Aorta (tissue), 5 donors: ENCODE data around the gene FBP1. TPM values are rescaled to one million over a fixed set of nuclear protein-coding genes. Genes with fewer than 3 reads are reported as not detected.
A peak's percentile ranks its signal among the peaks of the same experiment; 100 is the strongest.

Source experiments
- ATAC-seq: fragments of 200-7000 bp; cut with Tn5 transposase; one replicate; pipeline ENCODE4 v1.9.1; 2022; ENCODE audit warnings: moderate library complexity; ENCODE audit not compliant: low FRiP score
- DNase-seq, 2 donors: peaks; one replicate each; pipeline ENCODE4 v3.0.0-alpha.2; 2020
- H3K27ac ChIP-seq, 2 donors: one replicate each; pipeline ENCODE4 v1.5.1; 2013; ENCODE audit warnings: low read length in 2 of 2, mild to moderate bottlenecking in 2 of 2, moderate library complexity in 2 of 2, control low read depth in 1 of 2, inconsistent platforms in 1 of 2, low read depth in 1 of 2
- H3K27me3 ChIP-seq, 2 donors: one replicate each; pipeline ENCODE4 v1.6.1; 2013; ENCODE audit warnings: control low read depth in 1 of 2, low read length in 1 of 2, mild to moderate bottlenecking in 1 of 2, moderate library complexity in 1 of 2; ENCODE audit not compliant: insufficient read depth in 2 of 2, control insufficient read depth in 1 of 2
- H3K36me3 ChIP-seq, 2 donors: one replicate each; pipeline ENCODE4 v1.6.1; 2013; ENCODE audit warnings: control low read depth in 1 of 2, low read length in 1 of 2, mild to moderate bottlenecking in 1 of 2; ENCODE audit not compliant: insufficient read depth in 2 of 2, control insufficient read depth in 1 of 2
- H3K4me1 ChIP-seq, 2 donors: one replicate each; pipeline ENCODE4 v1.6.1; 2013; ENCODE audit warnings: low read length in 2 of 2, control low read depth in 1 of 2, mild to moderate bottlenecking in 1 of 2, moderate library complexity in 1 of 2; ENCODE audit not compliant: insufficient read depth in 2 of 2, control insufficient read depth in 1 of 2
- H3K4me3 ChIP-seq, 2 donors: one replicate each; pipeline ENCODE4 v1.5.1; 2013; ENCODE audit warnings: low read length in 2 of 2, control low read depth in 1 of 2, mild to moderate bottlenecking in 1 of 2
- H3K9me3 ChIP-seq: one replicate; pipeline ENCODE4 v1.6.1; 2013; ENCODE audit warnings: mild to moderate bottlenecking, low read length; ENCODE audit not compliant: control insufficient read depth
- WGBS, 2 donors: extraction: QIAGEN DNeasy Blood & Tissue Kit; methylation state at CpG; one replicate each; pipeline ENCODE4 v1.1.7; 2013; 5-methylcytosine and 5-hydroxymethylcytosine counted together
- intact Hi-C, 2 donors: fragments of 100-400 bp; cut with DNase I; formaldehyde crosslinking; loops; one replicate each; pipeline versions ENCODE4 v1.14.2 to v1.15.0; 2022
- polyA plus RNA-seq, 2 donors: library from polyadenylated mRNA; stranded (reverse); fragments of 200-250 nt; gene quantifications; one replicate each; pipeline ENCODE4 v1.2.3, GENCODE V29; 2013
- total RNA-seq, 2 donors: library from RNA; stranded (reverse); fragmentation: NEBNext Ultra II Directional; extraction: Animal tissue kit (Norgen Biotek cat#: 25700); gene quantifications; one replicate each; pipeline ENCODE4 v1.2.1, GENCODE V29; 2021
- donor health status: healthy with polysubstance abuse.
- donor health status: Bipolar disorder and iron deficiency.
- donor health status: DM: no; HTN: no; CAD: no.
- donor health status: DM: no; HTN: no; CAD: no.
- donor health status: DM: yes; HTN: yes; CAD: no.

Gene FBP1
- total and polyA plus RNA-seq, 4 donors: 2.0 to 87.4 (median 5.7) TPM

DNA sequence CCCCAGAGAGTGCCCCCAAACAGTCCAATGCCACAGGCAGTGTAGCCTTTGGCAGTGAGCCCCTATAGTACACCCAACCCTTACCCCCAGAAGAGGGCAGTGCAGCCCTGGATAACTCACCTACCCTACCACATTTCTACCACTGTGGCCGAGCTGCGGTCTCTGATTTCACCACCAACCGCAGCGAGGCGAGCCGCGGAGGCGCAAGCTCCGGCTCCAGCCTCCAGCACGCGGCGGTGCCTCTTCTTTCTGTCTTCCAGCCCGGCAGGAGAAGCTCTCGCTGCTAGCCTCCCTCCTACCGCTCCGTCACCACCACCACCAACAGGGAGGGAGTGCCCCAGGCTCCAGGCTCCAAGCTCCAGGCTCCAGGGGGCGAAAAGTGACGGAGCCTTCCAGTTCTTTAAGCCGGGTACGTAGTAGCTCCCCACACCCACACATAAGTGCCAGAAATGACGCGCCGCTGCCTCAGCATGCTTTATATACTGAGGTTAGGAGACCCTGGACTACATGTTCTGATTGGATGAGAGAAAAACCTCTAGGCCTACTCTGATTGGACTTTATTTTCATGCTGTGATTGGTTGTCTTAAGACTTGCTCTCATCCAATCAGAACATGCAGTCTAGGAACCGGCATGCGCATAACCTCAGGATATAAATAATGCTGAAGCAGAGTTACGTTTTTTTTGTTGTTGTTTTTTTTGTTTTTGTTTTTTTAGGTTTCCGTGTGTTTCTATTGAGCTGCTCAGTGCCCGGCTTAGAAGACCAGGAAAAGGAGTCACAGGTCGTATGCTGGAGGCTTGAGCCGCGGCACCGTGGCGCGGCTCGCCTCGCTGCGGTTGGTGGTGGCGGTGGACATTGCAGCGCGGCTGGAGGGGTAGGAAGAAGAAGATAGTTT is 84.6 kb downstream of the FBP1 start, which contains the start of gene PCAT7:
TSS of gene PCAT7 (plus strand) at position 645 of the 893 bp plus-strand sequence.
- WGBS, 2 donors: 79% methylated on average over 40 of the region's 40 CpGs
- Histone ChIP-seq H3K36me3 (no peaks in the 10 kb centered on the region), H3K4me3 (no peak within 1 kb of the TSS), H3K4me1 (no peaks in the 10 kb centered on the region), H3K9me3 (no peaks in the 10 kb centered on the region), H3K27ac (no peak within 1 kb of the TSS), H3K27me3 (no peaks in the 10 kb centered on the region)
- ATAC-seq (peak; percentile 66), DNase-seq (peak in 1 of 2 donors; percentile 64)
- intact Hi-C loops: no loop called here

GRCh38 chr9:94554078-94554438 is 85.3 kb downstream of the FBP1 start:
- intact Hi-C loops: no loop called here
- H3K4me3 ChIP-seq: no peak overlapping the region
- H3K27ac ChIP-seq: no peak overlapping the region
- ATAC-seq (no peak), DNase-seq (no peak)
- H3K36me3 ChIP-seq: no peaks in the 10 kb centered on the region
- no peaks in the 10 kb centered on the region for H3K4me1 ChIP-seq
- no peaks in the 10 kb centered on the region for H3K27me3 ChIP-seq
- H3K9me3 ChIP-seq: no peaks in the 10 kb centered on the region
- WGBS, 2 donors: 86 to 88% methylated on average over 14 to 16 of the region's 16 CpGs

Other genes with a start within 250 kb of the FBP1 start
- gene PCAT7, start 84.4 kb downstream of the FBP1 start, total RNA-seq: under 1 TPM; 0.18 to 0.29 TPM
- gene PCAT7, start 84.4 kb downstream of the FBP1 start, polyA plus RNA-seq: under 1 TPM in 1 of 2 donors, not detected in 1; 0.28 TPM
- gene FBP2, start 45.7 kb downstream of the FBP1 start, total RNA-seq: not detected
- gene FBP2, start 45.7 kb downstream of the FBP1 start, polyA plus RNA-seq: under 1 TPM in 1 of 2 donors, not detected in 1; 0.49 TPM
- 100 to 1,000 TPM; 270 to 299 TPM for gene AOPEP, start 87.2 kb upstream of the FBP1 start, total RNA-seq
- gene AOPEP, start 87.2 kb upstream of the FBP1 start, polyA plus RNA-seq: 100 to 1,000 TPM; 210 to 311 TPM